NCI-H1092 treated with DMSO at 0.1 percent for 48 hours (cell line): ENCODE data around the gene CASP1.

Experiments used
- DNase-seq: peaks from one replicate; lab custom pipeline; 2025; lab: John Stamatoyannopoulos, UW

CASP1 gene

DNA sequence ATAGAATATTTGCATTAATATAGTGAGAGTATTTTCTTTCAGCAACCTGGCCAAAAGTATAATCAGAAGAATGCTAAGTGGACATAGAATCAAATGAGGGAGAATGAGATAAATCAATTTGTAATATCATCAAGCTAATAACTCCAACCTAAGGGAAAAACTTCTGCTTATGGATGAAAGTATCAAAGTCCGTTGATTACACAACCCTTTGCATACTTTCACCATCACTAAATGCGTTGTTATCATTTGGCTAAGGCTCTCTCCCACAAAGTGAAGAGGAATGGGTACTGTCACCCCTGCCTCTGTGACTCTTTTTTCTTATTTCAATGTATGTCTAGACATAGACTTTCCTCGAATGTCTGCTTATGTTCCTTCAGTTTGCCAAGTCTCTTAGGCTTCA, 50.1 kb downstream of the CASP1 start:
- no peak for DNase-seq

DNA sequence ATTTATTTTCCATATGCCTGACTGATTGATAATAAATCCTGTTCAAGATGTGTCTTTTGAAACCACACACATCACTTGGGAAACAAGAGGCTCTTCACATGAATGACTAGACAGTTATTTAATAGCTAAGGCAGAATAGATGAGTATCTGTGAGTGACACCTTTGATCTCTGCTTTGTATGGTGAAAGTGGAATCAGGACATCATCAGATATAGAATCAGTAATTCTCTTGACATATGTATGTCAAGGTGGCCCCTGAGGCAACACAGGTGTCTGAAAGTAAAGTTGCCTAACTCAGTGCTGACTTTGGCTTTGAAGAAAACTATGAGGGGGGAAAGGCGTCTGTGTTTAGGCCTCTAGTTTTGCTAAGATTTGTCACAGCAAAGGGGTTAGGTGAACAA, 55.1 kb downstream of the CASP1 start:
- no peak for DNase-seq
